Liver (tissue), 9 donors: ENCODE data around the gene OR10C1. TPM values are rescaled to one million over a fixed set of nuclear protein-coding genes. Genes with fewer than 3 reads are reported as not detected.

Experiments
- DNase-seq: peaks from one replicate; pipeline ENCODE4 v3.0.0-alpha.2; 2017; ENCODE audit warnings: low spot score
- H3K27ac ChIP-seq, 2 donors: one replicate each; pipeline ENCODE4 v1.7.0; 2013; ENCODE audit warnings: inconsistent platforms in 2 of 2, low read length in 2 of 2, control low read depth in 1 of 2, low read depth in 1 of 2, mild to moderate bottlenecking in 1 of 2
- H3K27me3 ChIP-seq, 4 donors: one replicate each; pipeline versions ENCODE4 v1.6.1 to v1.7.0; 2013; ENCODE audit warnings: low read length in 3 of 4, inconsistent platforms in 1 of 4, mild to moderate bottlenecking in 1 of 4, moderate library complexity in 1 of 4; ENCODE audit not compliant: control insufficient read depth in 4 of 4, insufficient read depth in 4 of 4
- H3K36me3 ChIP-seq, 4 donors: one replicate each; pipeline versions ENCODE4 v1.6.1 to v1.7.0; 2013; ENCODE audit warnings: low read length in 3 of 4, mild to moderate bottlenecking in 3 of 4, low read depth in 1 of 4, moderate library complexity in 1 of 4; ENCODE audit not compliant: control insufficient read depth in 4 of 4, insufficient read depth in 3 of 4
- H3K4me1 ChIP-seq, 4 donors: one replicate each; pipeline versions ENCODE4 v1.6.1 to v1.7.0; 2013; ENCODE audit warnings: low read length in 3 of 4, mild to moderate bottlenecking in 3 of 4, moderate library complexity in 1 of 4; ENCODE audit not compliant: control insufficient read depth in 4 of 4, insufficient read depth in 4 of 4
- H3K4me3 ChIP-seq, 3 donors: one replicate each; pipeline versions ENCODE4 v1.6.1 to v1.7.0; 2013; ENCODE audit warnings: low read length in 3 of 3, control low read depth in 1 of 3, low read depth in 1 of 3, mild to moderate bottlenecking in 1 of 3
- H3K9ac ChIP-seq, 2 donors: one replicate each; pipeline ENCODE4 v1.7.0; 2013; ENCODE audit warnings: low read length in 2 of 2, mild to moderate bottlenecking in 2 of 2, moderate library complexity in 2 of 2, control low read depth in 1 of 2, low read depth in 1 of 2
- H3K9me3 ChIP-seq, 4 donors: one replicate each; pipeline versions ENCODE4 v1.6.1 to v1.7.0; 2013; ENCODE audit warnings: low read length in 3 of 4; ENCODE audit not compliant: control insufficient read depth in 4 of 4
- EGR1 ChIP-seq, 2 donors: IDR thresholded peaks; 2 replicates each; pipeline ENCODE4 v1.6.1; 2016 to 2018; ENCODE audit warnings: antibody characterized with exemption in 2 of 2, low read depth in 2 of 2
- FOXA1 ChIP-seq: IDR thresholded peaks from 2 replicates; pipeline ENCODE4 v1.6.1; 2016; ENCODE audit warnings: antibody characterized with exemption
- FOXA2 ChIP-seq: IDR thresholded peaks from 2 replicates; pipeline ENCODE4 v1.6.1; 2016; ENCODE audit warnings: antibody characterized with exemption
- GABPA ChIP-seq, 2 donors: IDR thresholded peaks in 1 of 2; conservative IDR thresholded peaks in 1 of 2; 2 replicates each; pipeline ENCODE4 v1.6.1; 2016; ENCODE audit warnings: antibody characterized with exemption in 2 of 2, mild to moderate bottlenecking in 1 of 2, moderate library complexity in 1 of 2
- HNF4A ChIP-seq, 2 donors: conservative IDR thresholded peaks; 2 replicates each; pipeline ENCODE4 v1.6.1; 2016; ENCODE audit warnings: antibody characterized with exemption in 2 of 2, mild to moderate bottlenecking in 2 of 2
- HNF4G ChIP-seq: IDR thresholded peaks from 2 replicates; pipeline ENCODE4 v1.6.1; 2016; ENCODE audit warnings: antibody characterized with exemption
- JUND ChIP-seq, 2 donors: IDR thresholded peaks; 2 replicates each; pipeline ENCODE4 v1.6.1; 2016; ENCODE audit warnings: antibody characterized with exemption in 2 of 2
- MAX ChIP-seq: IDR thresholded peaks from 2 replicates; pipeline ENCODE4 v1.6.1; 2016; ENCODE audit warnings: antibody characterized with exemption
- NR2F2 ChIP-seq: IDR thresholded peaks from 2 replicates; pipeline ENCODE4 v1.6.1; 2016; ENCODE audit warnings: antibody characterized with exemption
- RAD21 ChIP-seq, 2 donors: IDR thresholded peaks; 2 replicates each; pipeline ENCODE4 v1.6.1; 2016; ENCODE audit warnings: antibody characterized with exemption in 2 of 2, mild to moderate bottlenecking in 2 of 2
- REST ChIP-seq: IDR thresholded peaks from 2 replicates; pipeline ENCODE4 v1.6.1; 2016; ENCODE audit warnings: antibody characterized with exemption, mild to moderate bottlenecking
- RXRA ChIP-seq, 2 donors: IDR thresholded peaks; 2 replicates each; pipeline ENCODE4 v1.6.1; 2017 to 2018; ENCODE audit warnings: antibody characterized with exemption in 2 of 2, mild to moderate bottlenecking in 1 of 2
- SP1 ChIP-seq: IDR thresholded peaks from 2 replicates; pipeline ENCODE4 v1.6.1; 2018; ENCODE audit warnings: antibody characterized with exemption, mild to moderate bottlenecking
- TAF1 ChIP-seq: conservative IDR thresholded peaks from 2 replicates; pipeline ENCODE4 v1.6.1; 2016; ENCODE audit warnings: antibody characterized with exemption, mild to moderate bottlenecking
- YY1 ChIP-seq: IDR thresholded peaks from 2 replicates; pipeline ENCODE4 v1.6.1; 2016; ENCODE audit warnings: antibody characterized with exemption, mild to moderate bottlenecking
- ZBTB33 ChIP-seq: IDR thresholded peaks from 2 replicates; pipeline ENCODE4 v1.6.1; 2016; ENCODE audit warnings: antibody characterized with exemption
- whole genome bisulfite sequencing: extraction: QIAGEN DNeasy Blood & Tissue Kit; methylation state at CpG from one replicate; pipeline ENCODE4 v1.1.7; 2013; 5-methylcytosine and 5-hydroxymethylcytosine counted together
- polyA plus RNA-seq, 2 donors: library from polyadenylated mRNA; stranded (reverse) in 1 of 2; unstranded in 1 of 2; fragments of 200-250 nt in 1 of 2; fragments of >200 nt in 1 of 2; fragmentation: Nextera tagmentation in 1 of 2; extraction: Ambion mirVana in 1 of 2; gene quantifications; one replicate each; pipeline versions ENCODE4 v1.2.1 to v1.2.3, GENCODE V29; 2013 to 2015
- total RNA-seq, 2 donors: library from RNA; depleted of rRNA; stranded (reverse); fragments of >200 nt; gene quantifications; one replicate each; pipeline ENCODE4 v1.2.3, GENCODE V29; 2014
- TF ChIP-seq, protein P1 (sequence below): fragments of 150-350 bp; IDR thresholded peaks from 2 replicates; pipeline ENCODE4 v1.5.1; 2017; ENCODE audit warnings: improper control_type of control experiment, low read depth, low read length; ENCODE audit not compliant: missing input control
- TF ChIP-seq, protein P2 (sequence below): IDR thresholded peaks from 2 replicates; pipeline ENCODE4 v1.6.1; 2016; ENCODE audit warnings: antibody characterized with exemption
- donor health status: healthy.
- donor health status: healthy.
- donor health status: healthy.
- donor health status: healthy.
- donor health status: healthy.

The OR10C1 gene
- total and polyA plus RNA-seq, 4 donors, result not detected

GRCh38 chr6:29466241-29466640, 27.1 kb downstream of the OR10C1 start:
- Histone ChIP-seq H3K9ac (no peak overlapping the region), H3K9me3 (no peaks in the 10 kb centered on the region), H3K27me3 (peaks cover 0 to 3% (median 0%) of the 10 kb centered on the region in 4 donors), H3K4me1 (peaks cover 0 to 2% (median 0%) of the 10 kb centered on the region in 4 donors), H3K27ac (no peak overlapping the region), H3K36me3 (no peaks in the 10 kb centered on the region), H3K4me3 (no peak overlapping the region)
- no peak for DNase-seq
- WGBS, result 49% methylated on average over 6 of the region's 6 CpGs
- TF ChIP-seq TAF1 (no peak), NR2F2 (no peak), REST (no peak), HNF4G (no peak), HNF4A (conservative IDR thresholded peaks at IDR 0.05) (no peak), MAX (no peak), JUND (IDR thresholded peaks at IDR 0.05) (no peak), FOXA1 (no peak), RXRA (IDR thresholded peaks at IDR 0.05) (no peak), FOXA2 (no peak), EGR1 (IDR thresholded peaks at IDR 0.05; ENCODE audit: low read depth in 2 of 2) (no peak), SP1 (no peak), GABPA (IDR thresholded peaks at IDR 0.05 in 1 of 2, conservative IDR thresholded peaks at IDR 0.05 in 1 of 2) (no peak), YY1 (no peak), RAD21 (IDR thresholded peaks at IDR 0.05) (no peak), ZBTB33 (no peak)
- TF ChIP-seq, protein P1, sequence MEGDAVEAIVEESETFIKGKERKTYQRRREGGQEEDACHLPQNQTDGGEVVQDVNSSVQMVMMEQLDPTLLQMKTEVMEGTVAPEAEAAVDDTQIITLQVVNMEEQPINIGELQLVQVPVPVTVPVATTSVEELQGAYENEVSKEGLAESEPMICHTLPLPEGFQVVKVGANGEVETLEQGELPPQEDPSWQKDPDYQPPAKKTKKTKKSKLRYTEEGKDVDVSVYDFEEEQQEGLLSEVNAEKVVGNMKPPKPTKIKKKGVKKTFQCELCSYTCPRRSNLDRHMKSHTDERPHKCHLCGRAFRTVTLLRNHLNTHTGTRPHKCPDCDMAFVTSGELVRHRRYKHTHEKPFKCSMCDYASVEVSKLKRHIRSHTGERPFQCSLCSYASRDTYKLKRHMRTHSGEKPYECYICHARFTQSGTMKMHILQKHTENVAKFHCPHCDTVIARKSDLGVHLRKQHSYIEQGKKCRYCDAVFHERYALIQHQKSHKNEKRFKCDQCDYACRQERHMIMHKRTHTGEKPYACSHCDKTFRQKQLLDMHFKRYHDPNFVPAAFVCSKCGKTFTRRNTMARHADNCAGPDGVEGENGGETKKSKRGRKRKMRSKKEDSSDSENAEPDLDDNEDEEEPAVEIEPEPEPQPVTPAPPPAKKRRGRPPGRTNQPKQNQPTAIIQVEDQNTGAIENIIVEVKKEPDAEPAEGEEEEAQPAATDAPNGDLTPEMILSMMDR, result no peak
- TF ChIP-seq, protein P2, sequence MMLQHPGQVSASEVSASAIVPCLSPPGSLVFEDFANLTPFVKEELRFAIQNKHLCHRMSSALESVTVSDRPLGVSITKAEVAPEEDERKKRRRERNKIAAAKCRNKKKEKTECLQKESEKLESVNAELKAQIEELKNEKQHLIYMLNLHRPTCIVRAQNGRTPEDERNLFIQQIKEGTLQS, result no peak
